ENCODE results near the gene WDR18. TPM values are rescaled to one million over a fixed set of nuclear protein-coding genes. Genes with fewer than 3 reads are reported as not detected.

Gene WDR18
- total RNA-seq, 1 experiment from 2014 or later = 47.5 TPM

- Histone ChIP-seq H3K27ac (no peak overlapping the region), H3K9me3 (replicated peaks) (peaks cover 7% of the 10 kb centered on the region), H3K27me3 (no peaks in the 10 kb centered on the region), H3K4me3 (no peak overlapping the region), H3K4me1 (peaks cover 1% of the 10 kb centered on the region), H3K36me3 (peaks cover 47% of the 10 kb centered on the region)
- DNase-seq = no peak
Measured at GRCh38 chr19:972281-972680, 11.9 kb upstream of the WDR18 start.

GRCh38 chr19:973726-974563 lies 10.2 kb upstream of the WDR18 start:
- Histone ChIP-seq H3K4me1 (peaks cover 4% of the 10 kb centered on the region), H3K36me3 (peaks cover 32% of the 10 kb centered on the region), H3K27me3 (no peaks in the 10 kb centered on the region), H3K9me3 (replicated peaks) (peaks cover 7% of the 10 kb centered on the region), H3K4me3 (no peak overlapping the region), H3K27ac (no peak overlapping the region)
- DNase-seq = no peak

GRCh38 chr19:974564-975257 lies 9.4 kb upstream of the WDR18 start:
- H3K36me3 ChIP-seq = peaks cover 26% of the 10 kb centered on the region
- no peak for DNase-seq
- H3K4me1 ChIP-seq = peaks cover 4% of the 10 kb centered on the region
- H3K9me3 ChIP-seq (replicated peaks) = peaks cover 7% of the 10 kb centered on the region
- no peak overlapping the region for H3K27ac ChIP-seq
- no peaks in the 10 kb centered on the region for H3K27me3 ChIP-seq
- H3K4me3 ChIP-seq = no peak overlapping the region

- Histone ChIP-seq H3K9me3 (replicated peaks) (no peaks in the 10 kb centered on the region), H3K27ac (no peak overlapping the region), H3K4me1 (peaks cover 9% of the 10 kb centered on the region), H3K27me3 (no peaks in the 10 kb centered on the region), H3K36me3 (peaks cover 8% of the 10 kb centered on the region), H3K4me3 (no peak overlapping the region)
- DNase-seq = no peak
Measured at GRCh38 chr19:976476-976875, 7.7 kb upstream of the WDR18 start.

GRCh38 chr19:977058-977464 lies 7.1 kb upstream of the WDR18 start:
- peak; percentile 50 to 60 for DNase-seq
- Histone ChIP-seq H3K27me3 (no peaks in the 10 kb centered on the region), H3K9me3 (replicated peaks) (no peaks in the 10 kb centered on the region), H3K27ac (no peak overlapping the region), H3K4me1 (peaks cover 9% of the 10 kb centered on the region), H3K4me3 (no peak overlapping the region), H3K36me3 (peaks cover 4% of the 10 kb centered on the region; the same call in 1 of the 2 replicates)

- H3K36me3 ChIP-seq = no peaks in the 10 kb centered on the region
- H3K27ac ChIP-seq = no peak overlapping the region
- H3K4me3 ChIP-seq = no peak overlapping the region
- no peaks in the 10 kb centered on the region for H3K9me3 ChIP-seq (replicated peaks)
- DNase-seq = no peak
- no peaks in the 10 kb centered on the region for H3K27me3 ChIP-seq
- peaks cover 12% of the 10 kb centered on the region for H3K4me1 ChIP-seq
Measured at GRCh38 chr19:979318-979741, 4.8 kb upstream of the WDR18 start.

- no peaks in the 10 kb centered on the region for H3K27me3 ChIP-seq
- no peak overlapping the region for H3K27ac ChIP-seq
- DNase-seq = peak; percentile 56 to 60
- no peaks in the 10 kb centered on the region for H3K9me3 ChIP-seq (replicated peaks)
- H3K4me3 ChIP-seq = no peak overlapping the region
- H3K4me1 ChIP-seq = peaks cover 12% of the 10 kb centered on the region
- no peaks in the 10 kb centered on the region for H3K36me3 ChIP-seq
Measured at GRCh38 chr19:980133-980998, 3.8 kb upstream of the WDR18 start.

- peak; percentile 62 to 80 for DNase-seq
- peak overlapping the region; percentile 17 for H3K4me3 ChIP-seq
- H3K36me3 ChIP-seq = no peaks in the 10 kb centered on the region
- peaks cover 8% of the 10 kb centered on the region for H3K4me1 ChIP-seq
- H3K27me3 ChIP-seq = no peaks in the 10 kb centered on the region
- H3K9me3 ChIP-seq (replicated peaks) = no peaks in the 10 kb centered on the region
- no peak overlapping the region for H3K27ac ChIP-seq
Measured at GRCh38 chr19:982567-983170, 1.5 kb upstream of the WDR18 start.

- H3K36me3 ChIP-seq = peaks cover 11% of the 10 kb centered on the region
- no peaks in the 10 kb centered on the region for H3K27me3 ChIP-seq
- H3K9me3 ChIP-seq (replicated peaks) = no peaks in the 10 kb centered on the region
- no peak for DNase-seq
- no peak overlapping the region for H3K27ac ChIP-seq
- no peak overlapping the region for H3K4me3 ChIP-seq
- peaks cover 3% of the 10 kb centered on the region; the same call in 1 of the 2 replicates for H3K4me1 ChIP-seq
Measured at GRCh38 chr19:986083-986482, 1.9 kb downstream of the WDR18 start.

- H3K36me3 ChIP-seq = peaks cover 15% of the 10 kb centered on the region
- no peak for DNase-seq
- H3K9me3 ChIP-seq (replicated peaks) = no peaks in the 10 kb centered on the region
- H3K27me3 ChIP-seq = no peaks in the 10 kb centered on the region
- H3K4me1 ChIP-seq = peaks cover under 1% of the 10 kb centered on the region; the same call in 1 of the 2 replicates
- H3K27ac ChIP-seq = no peak overlapping the region
- H3K4me3 ChIP-seq = no peak overlapping the region
Measured at GRCh38 chr19:988081-988480, 3.9 kb downstream of the WDR18 start.

GRCh38 chr19:988510-988909 lies 4.4 kb downstream of the WDR18 start:
- H3K27me3 ChIP-seq = no peaks in the 10 kb centered on the region
- no peak for DNase-seq
- no peak overlapping the region for H3K27ac ChIP-seq
- peaks cover 15% of the 10 kb centered on the region for H3K36me3 ChIP-seq
- no peak overlapping the region for H3K4me3 ChIP-seq
- no peaks in the 10 kb centered on the region for H3K4me1 ChIP-seq
- H3K9me3 ChIP-seq (replicated peaks) = no peaks in the 10 kb centered on the region

GRCh38 chr19:989381-990081 lies 5.4 kb downstream of the WDR18 start:
- no peak overlapping the region for H3K4me3 ChIP-seq
- peaks cover 19% of the 10 kb centered on the region for H3K36me3 ChIP-seq
- H3K4me1 ChIP-seq = no peaks in the 10 kb centered on the region
- H3K27ac ChIP-seq = no peak overlapping the region
- H3K9me3 ChIP-seq (replicated peaks) = no peaks in the 10 kb centered on the region
- no peaks in the 10 kb centered on the region for H3K27me3 ChIP-seq
- no peak for DNase-seq

GRCh38 chr19:990119-990571 lies 6.0 kb downstream of the WDR18 start:
- no peaks in the 10 kb centered on the region for H3K27me3 ChIP-seq
- H3K27ac ChIP-seq = no peak overlapping the region
- no peaks in the 10 kb centered on the region for H3K9me3 ChIP-seq (replicated peaks)
- DNase-seq = no peak
- peaks cover 19% of the 10 kb centered on the region for H3K36me3 ChIP-seq
- H3K4me3 ChIP-seq = no peak overlapping the region
- peaks cover 2% of the 10 kb centered on the region for H3K4me1 ChIP-seq

GRCh38 chr19:990746-991145 lies 6.6 kb downstream of the WDR18 start:
- no peak for DNase-seq
- Histone ChIP-seq H3K9me3 (replicated peaks) (no peaks in the 10 kb centered on the region), H3K4me3 (no peak overlapping the region), H3K4me1 (peaks cover 7% of the 10 kb centered on the region), H3K27ac (no peak overlapping the region), H3K36me3 (peaks cover 19% of the 10 kb centered on the region), H3K27me3 (no peaks in the 10 kb centered on the region)

All from SJCRH30 (cell line).